H9 (cell line): Measurements from ENCODE around the gene POU2F3. TPM values are rescaled to one million over a fixed set of nuclear protein-coding genes. Genes with fewer than 3 reads are reported as not detected.

Source experiments
- DNase-seq: peaks from one replicate; pipeline ENCODE4 v3.0.0-alpha.2; 2017
- H2AFZ ChIP-seq: one replicate; pipeline ENCODE4 v1.6.1; 2013; ENCODE audit warnings: mild to moderate bottlenecking, low read length, control low read depth, moderate library complexity
- H2AK5ac ChIP-seq: 2 replicates; pipeline ENCODE4 v1.6.1; 2013; ENCODE audit warnings: low read length, control low read depth, mixed read lengths; ENCODE audit not compliant: insufficient read length
- H2BK120ac ChIP-seq: one replicate; pipeline ENCODE4 v1.6.1; 2013; ENCODE audit warnings: low read depth, mild to moderate bottlenecking, low read length, control low read depth, inconsistent platforms; ENCODE audit not compliant: poor library complexity, severe bottlenecking
- H2BK12ac ChIP-seq: 2 replicates; pipeline ENCODE4 v1.6.1; 2013; ENCODE audit warnings: low read length, control low read depth, mixed read lengths, low read depth; ENCODE audit not compliant: insufficient read length
- H2BK15ac ChIP-seq: 2 replicates; pipeline ENCODE4 v1.6.1; 2013; ENCODE audit warnings: low read depth, low read length, control low read depth
- H2BK20ac ChIP-seq: one replicate; pipeline ENCODE4 v1.6.1; 2013; ENCODE audit warnings: low read depth, mild to moderate bottlenecking, low read length, control low read depth, inconsistent platforms; ENCODE audit not compliant: poor library complexity, severe bottlenecking
- H2BK5ac ChIP-seq: 2 replicates; pipeline ENCODE4 v1.6.1; 2013; ENCODE audit warnings: low read length, control low read depth, mixed read lengths; ENCODE audit not compliant: insufficient read length
- H3K14ac ChIP-seq: 2 replicates; pipeline ENCODE4 v1.6.1; 2013; ENCODE audit warnings: low read length, control low read depth; ENCODE audit not compliant: insufficient read depth
- H3K18ac ChIP-seq: 2 replicates; pipeline ENCODE4 v1.6.1; 2013; ENCODE audit warnings: low read depth, mild to moderate bottlenecking, mixed read lengths, low read length, control low read depth; ENCODE audit not compliant: insufficient read length
- H3K23ac ChIP-seq: 2 replicates; pipeline ENCODE4 v1.6.1; 2013; ENCODE audit warnings: low read length, control low read depth, mixed read lengths, low read depth; ENCODE audit not compliant: insufficient read length
- H3K23me2 ChIP-seq: 2 replicates; pipeline ENCODE4 v1.6.1; 2013; ENCODE audit warnings: low read depth, mild to moderate bottlenecking, mixed read lengths, low read length, control low read depth; ENCODE audit not compliant: insufficient read length, poor library complexity, severe bottlenecking
- H3K27ac ChIP-seq: 2 replicates; pipeline ENCODE4 v1.5.1; 2013; ENCODE audit warnings: low read length, control low read depth, mixed read lengths, low read depth; ENCODE audit not compliant: insufficient read length
- H3K27me3 ChIP-seq: 2 replicates; pipeline ENCODE4 v1.6.1; 2013; ENCODE audit warnings: low read length, control low read depth, inconsistent platforms; ENCODE audit not compliant: insufficient read depth
- H3K4ac ChIP-seq: 2 replicates; pipeline ENCODE4 v1.6.1; 2013; ENCODE audit warnings: low read depth, mild to moderate bottlenecking, control low read depth, inconsistent platforms, low read length, moderate library complexity
- H3K4me1 ChIP-seq: 2 replicates; pipeline ENCODE4 v1.6.1; 2013; ENCODE audit warnings: low read length, control low read depth, inconsistent platforms; ENCODE audit not compliant: insufficient read depth
- H3K4me2 ChIP-seq: 2 replicates; pipeline ENCODE4 v1.6.1; 2013; ENCODE audit warnings: low read length, control low read depth, mixed read lengths; ENCODE audit not compliant: insufficient read length, insufficient read depth
- H3K56ac ChIP-seq: 2 replicates; pipeline ENCODE4 v1.6.1; 2013; ENCODE audit warnings: low read depth, mild to moderate bottlenecking, mixed read lengths, low read length, control low read depth; ENCODE audit not compliant: insufficient read length
- H3K79me1 ChIP-seq: 2 replicates; pipeline ENCODE4 v1.6.1; 2013; ENCODE audit warnings: low read depth, mild to moderate bottlenecking, moderate library complexity, low read length, control low read depth, inconsistent platforms; ENCODE audit not compliant: insufficient read depth, poor library complexity, severe bottlenecking
- H3K79me2 ChIP-seq: 2 replicates; pipeline ENCODE4 v1.6.1; 2013; ENCODE audit warnings: low read length, control low read depth, inconsistent platforms; ENCODE audit not compliant: insufficient read depth
- H3K9ac ChIP-seq: 2 replicates; pipeline ENCODE4 v1.6.1; 2013; ENCODE audit warnings: low read length, control low read depth, mixed read lengths; ENCODE audit not compliant: insufficient read length; ENCODE audit errors: extremely low read depth
- H3K9me3 ChIP-seq: one replicate; pipeline ENCODE4 v1.6.1; 2013; ENCODE audit warnings: low read depth, low read length, inconsistent platforms; ENCODE audit not compliant: control insufficient read depth
- H3T11ph ChIP-seq: one replicate; pipeline ENCODE4 v1.6.1; 2013; ENCODE audit warnings: mild to moderate bottlenecking, low read length, control low read depth, inconsistent platforms
- H4K20me1 ChIP-seq: one replicate; pipeline ENCODE4 v1.6.1; 2013; ENCODE audit not compliant: control insufficient read depth, insufficient read length, insufficient read depth
- H4K5ac ChIP-seq: 2 replicates; pipeline ENCODE4 v1.6.1; 2013; ENCODE audit warnings: low read depth, mild to moderate bottlenecking, mixed read lengths, low read length, control low read depth; ENCODE audit not compliant: insufficient read length
- H4K8ac ChIP-seq: replicated peaks from 2 replicates; pipeline ENCODE4 v1.6.1; 2013; ENCODE audit warnings: low read length, control low read depth, mixed read lengths, low read depth; ENCODE audit not compliant: insufficient read length
- H4K91ac ChIP-seq: 2 replicates; pipeline ENCODE4 v1.6.1; 2013; ENCODE audit warnings: low read depth, mild to moderate bottlenecking, moderate library complexity, mixed read lengths, low read length, control low read depth; ENCODE audit not compliant: insufficient read length
- H3K27ac Mint-ChIP-seq, 3 experiments: 2 replicates in 2 of 3; 3 replicates in 1 of 3; pipeline ENCODE4 v1.8.0; 2020 to 2021; ENCODE audit warnings: mixed read lengths in 3 of 3, mild to moderate bottlenecking in 1 of 3, moderate library complexity in 1 of 3
- H3K27me3 Mint-ChIP-seq: 2 replicates; pipeline ENCODE4 v1.8.0; 2021; ENCODE audit warnings: low read depth, mild to moderate bottlenecking, moderate library complexity, mixed read lengths
- H3K36me3 Mint-ChIP-seq, 3 experiments: 2 replicates in 2 of 3; 3 replicates in 1 of 3; pipeline ENCODE4 v1.8.0; 2020 to 2021; ENCODE audit warnings: low read depth in 3 of 3, mixed read lengths in 3 of 3; ENCODE audit not compliant: insufficient read depth in 1 of 3
- H3K4me1 Mint-ChIP-seq, 2 experiments: 2 replicates each; pipeline ENCODE4 v1.8.0; 2020; ENCODE audit warnings: mixed read lengths in 2 of 2
- H3K4me3 Mint-ChIP-seq, 2 experiments: 2 replicates in 1 of 2; 3 replicates in 1 of 2; pipeline ENCODE4 v1.8.0; 2020 to 2021; ENCODE audit warnings: mild to moderate bottlenecking in 2 of 2, mixed read lengths in 2 of 2, moderate library complexity in 1 of 2
- H3K9me3 Mint-ChIP-seq, 2 experiments: 2 replicates in 1 of 2; 3 replicates in 1 of 2; pipeline ENCODE4 v1.8.0; 2020; ENCODE audit warnings: mild to moderate bottlenecking in 2 of 2, mixed read lengths in 2 of 2, moderate library complexity in 1 of 2
- CTCF ChIP-seq: fragments of 200-600 bp; sonication (generic); conservative IDR thresholded peaks from 3 replicates; pipeline ENCODE4 v1.8.0; 2021; ENCODE audit warnings: antibody characterized with exemption, mild to moderate bottlenecking
- WGBS: extraction: QIAGEN DNeasy Blood & Tissue Kit; methylation state at CpG from one replicate; pipeline ENCODE4 v1.1.7; 2013; ENCODE audit warnings: missing lambda C conversion rate, low lambda C conversion rate, mixed read lengths; ENCODE audit not compliant: insufficient read length; ENCODE audit errors: extremely low coverage; 5-methylcytosine and 5-hydroxymethylcytosine counted together
- total RNA-seq: library from RNA; stranded (reverse); gene quantifications from 2 replicates; pipeline ENCODE4 v1.2.1, GENCODE V29; 2021

The POU2F3 gene
- total RNA-seq, 1 experiment from 2014 or later, result 1.1 TPM

- H3K4me1 Mint-ChIP-seq, result peaks cover 15 to 23% of the 10 kb centered on the region in 2 experiments
- Histone ChIP-seq H3T11ph (no peak overlapping the region), H2BK15ac (no peak overlapping the region), H3K23me2 (no peaks in the 10 kb centered on the region), H3K27ac (no peak overlapping the region), H4K5ac (no peak overlapping the region), H3K4me1 (no peaks in the 10 kb centered on the region; the same call in 1 of the 2 replicates), H3K4ac (no peak overlapping the region), H4K91ac (no peak overlapping the region), H2BK20ac (no peak overlapping the region), H4K20me1 (no peaks in the 10 kb centered on the region), H4K8ac (no peak overlapping the region), H3K18ac (no peak overlapping the region), H2BK12ac (no peak overlapping the region), H3K9me3 (no peaks in the 10 kb centered on the region), H2BK5ac (no peak overlapping the region), H2AK5ac (no peak overlapping the region), H3K14ac (peak overlapping the region; percentile 20; the same call in 1 of the 2 replicates), H3K9ac (no peak overlapping the region), H3K79me2 (no peaks in the 10 kb centered on the region), H3K56ac (no peak overlapping the region), H2AFZ (no peak overlapping the region), H3K4me2 (no peak overlapping the region), H3K23ac (no peak overlapping the region), H3K79me1 (no peaks in the 10 kb centered on the region), H3K27me3 (peaks cover 2% of the 10 kb centered on the region; the same call in 1 of the 2 replicates), H2BK120ac (no peak overlapping the region)
- no CpG with 5 or more reads among the region's 22 CpGs for WGBS
- TF ChIP-seq CTCF, result no peak
- H3K27me3 Mint-ChIP-seq, result peaks cover 75% of the 10 kb centered on the region
- peak overlapping the region in 1 of 2 experiments; percentile 46; a peak in 1 of 5 replicates for H3K4me3 Mint-ChIP-seq
- peak overlapping the region in 1 of 3 experiments; percentile 48; a peak in 2 of 7 replicates for H3K27ac Mint-ChIP-seq
- no peaks in the 10 kb centered on the region; a peak in 1 of 7 replicates for H3K36me3 Mint-ChIP-seq
- DNase-seq, result no peak
- H3K9me3 Mint-ChIP-seq, result no peaks in the 10 kb centered on the region; a peak in 1 of 5 replicates
Measured at GRCh38 chr11:120224972-120225909, 14.7 kb upstream of the POU2F3 start.
